Measurements from ENCODE around the gene YEATS4. TPM values are rescaled to one million over a fixed set of nuclear protein-coding genes. Genes with fewer than 3 reads are reported as not detected.

The YEATS4 gene
- polyA plus RNA-seq, 3 donors = 6.6 to 20.9 (median 16.0) TPM

- H3K4me3 ChIP-seq (replicated peaks in 1 of 3; ENCODE audit: low read depth in 2 of 3, low read length in 3 of 3) = no peak overlapping the region
- H3K9me3 Mint-ChIP-seq = no peaks in the 10 kb centered on the region
- no peak overlapping the region for H2AFZ ChIP-seq (ENCODE audit: insufficient read depth, low read depth, low read length, poor library complexity, severe bottlenecking)
- H3K4me2 ChIP-seq (replicated peaks; ENCODE audit: extremely low read depth, low read length, poor library complexity, severe bottlenecking) = no peak overlapping the region
- no peaks in the 10 kb centered on the region for H3K9me3 ChIP-seq (replicated peaks in 1 of 2; ENCODE audit: control insufficient read depth in 1 of 2, insufficient read depth in 1 of 2, low read length in 2 of 2)
- H3K9ac ChIP-seq (ENCODE audit: insufficient read depth, low read length, poor library complexity, severe bottlenecking) = no peak overlapping the region
- WGBS (ENCODE audit: insufficient coverage) = 100% methylated on average over 1 of the region's 7 CpGs
- no peaks in the 10 kb centered on the region for H3K27me3 ChIP-seq (ENCODE audit: control insufficient read depth in 2 of 2, insufficient read depth in 2 of 2, low read length in 2 of 2)
- H3K4me1 Mint-ChIP-seq = no peaks in the 10 kb centered on the region
- H3K27me3 Mint-ChIP-seq (ENCODE audit: low read depth in 3 of 3) = no peaks in the 10 kb centered on the region
- H4K20me1 ChIP-seq (ENCODE audit: insufficient read depth, low read length) = no peaks in the 10 kb centered on the region
- intact Hi-C loops (cut with micrococcal nuclease) = no loop called here
- no peak for DNase-seq
- H3K79me2 ChIP-seq (ENCODE audit: insufficient read depth, low read length) = no peaks in the 10 kb centered on the region
- H3K27ac Mint-ChIP-seq = no peak overlapping the region
- H3K36me3 ChIP-seq (replicated peaks in 1 of 2; ENCODE audit: control insufficient read depth in 1 of 2, insufficient read depth in 2 of 2, low read length in 2 of 2) = no peaks in the 10 kb centered on the region
- TF ChIP-seq CTCF (IDR thresholded peaks at IDR 0.05) = no peak
- H3K4me3 Mint-ChIP-seq = no peak overlapping the region
- H3K27ac ChIP-seq (ENCODE audit: low read depth in 1 of 2, low read length in 2 of 2) = no peak overlapping the region
- H3K4me1 ChIP-seq (ENCODE audit: control insufficient read depth in 1 of 2, insufficient read depth in 2 of 2, low read length in 2 of 2) = no peaks in the 10 kb centered on the region
- peaks cover 0 to 6% of the 10 kb centered on the region in 2 donors for H3K36me3 Mint-ChIP-seq
These were observed 45.5 kb downstream of the YEATS4 start for GRCh38 chr12:69404851-69405565.

- no peak for DNase-seq
- Mint-ChIP-seq H3K4me3 (no peak overlapping the region), H3K36me3 (peaks cover 4 to 11% of the 10 kb centered on the region in 2 donors), H3K27ac (no peak overlapping the region), H3K4me1 (no peaks in the 10 kb centered on the region), H3K9me3 (no peaks in the 10 kb centered on the region), H3K27me3 (ENCODE audit: low read depth in 3 of 3) (no peaks in the 10 kb centered on the region)
- no peaks in the 10 kb centered on the region for H3K36me3 ChIP-seq (replicated peaks in 1 of 2; ENCODE audit: control insufficient read depth in 1 of 2, insufficient read depth in 2 of 2, low read length in 2 of 2)
- H3K27me3 ChIP-seq (ENCODE audit: control insufficient read depth in 2 of 2, insufficient read depth in 2 of 2, low read length in 2 of 2) = no peaks in the 10 kb centered on the region
- no peak overlapping the region for H3K4me3 ChIP-seq (replicated peaks in 1 of 3; ENCODE audit: low read depth in 2 of 3, low read length in 3 of 3)
- H3K79me2 ChIP-seq (ENCODE audit: insufficient read depth, low read length) = no peaks in the 10 kb centered on the region
- H4K20me1 ChIP-seq (ENCODE audit: insufficient read depth, low read length) = no peaks in the 10 kb centered on the region
- no peak overlapping the region for H3K9ac ChIP-seq (ENCODE audit: insufficient read depth, low read length, poor library complexity, severe bottlenecking)
- no peak overlapping the region for H2AFZ ChIP-seq (ENCODE audit: insufficient read depth, low read depth, low read length, poor library complexity, severe bottlenecking)
- no peak overlapping the region for H3K27ac ChIP-seq (ENCODE audit: low read depth in 1 of 2, low read length in 2 of 2)
- intact Hi-C loops (cut with micrococcal nuclease) = no loop called here
- whole genome bisulfite sequencing (ENCODE audit: insufficient coverage) = 100% methylated on average over 1 of the region's 4 CpGs
- TF ChIP-seq CTCF (IDR thresholded peaks at IDR 0.05) = no peak
- H3K4me1 ChIP-seq (ENCODE audit: control insufficient read depth in 1 of 2, insufficient read depth in 2 of 2, low read length in 2 of 2) = no peaks in the 10 kb centered on the region
- H3K9me3 ChIP-seq (replicated peaks in 1 of 2; ENCODE audit: control insufficient read depth in 1 of 2, insufficient read depth in 1 of 2, low read length in 2 of 2) = no peaks in the 10 kb centered on the region
- H3K4me2 ChIP-seq (replicated peaks; ENCODE audit: extremely low read depth, low read length, poor library complexity, severe bottlenecking) = no peak overlapping the region
These were observed 46.0 kb downstream of the YEATS4 start for GRCh38 chr12:69405566-69405865.
